Natural killer cell treated with Interleukin-12 subunit alpha and Interleukin-12 subunit beta and Interleukin-15 and Interleukin-18, amount 100 ng/mL, for 72 hours (primary cell): ENCODE data around the gene USP46. TPM values are rescaled to one million over a fixed set of nuclear protein-coding genes. Genes with fewer than 3 reads are reported as not detected.

ENCODE experiments used
- ATAC-seq, 2 donors: fragments of 150-1000 bp; cut with Tn5 transposase in 1 of 2; sonication (Bioruptor Pico), chemical (Tn5 transposase) in 1 of 2; 2 replicates each; pipeline ENCODE4 v1.10.0; 2021
- DNase-seq: peaks from one replicate; pipeline ENCODE4 v3.0.0; 2022; ENCODE audit warnings: low spot score
- H3K27ac Mint-ChIP-seq, 2 donors: 1 replicate in 1 of 2; 2 replicates in 1 of 2; pipeline ENCODE4 v1.8.0; 2022; ENCODE audit warnings: mixed read lengths in 2 of 2, mild to moderate bottlenecking in 1 of 2, moderate library complexity in 1 of 2
- H3K27me3 Mint-ChIP-seq, 2 donors: 1 replicate in 1 of 2; 2 replicates in 1 of 2; pipeline ENCODE4 v1.8.0; 2022; ENCODE audit warnings: mixed read lengths in 2 of 2
- H3K36me3 Mint-ChIP-seq: one replicate; pipeline ENCODE4 v1.8.0; 2022; ENCODE audit warnings: mixed read lengths
- H3K4me1 Mint-ChIP-seq, 2 donors: 1 replicate in 1 of 2; 2 replicates in 1 of 2; pipeline ENCODE4 v1.8.0; 2022; ENCODE audit warnings: low read depth in 2 of 2, mixed read lengths in 2 of 2, mild to moderate bottlenecking in 1 of 2
- H3K4me3 Mint-ChIP-seq: one replicate; pipeline ENCODE4 v1.8.0; 2022; ENCODE audit warnings: mixed read lengths
- H3K9me3 Mint-ChIP-seq: 2 replicates; pipeline ENCODE4 v1.8.0; 2022; ENCODE audit warnings: mixed read lengths
- total RNA-seq, 2 donors: library from RNA; stranded (reverse); gene quantifications; one replicate each; pipeline ENCODE4 v1.2.3, GENCODE V29; 2022

USP46 gene
- total RNA-seq, 2 donors from 2014 or later = 9.1 to 15.7 TPM

- no peaks in the 10 kb centered on the region for H3K9me3 Mint-ChIP-seq
- ATAC-seq = no peak
- H3K36me3 Mint-ChIP-seq = peaks cover 12% of the 10 kb centered on the region
Measured at GRCh38 chr4:52625216-52625615, 33.9 kb downstream of the USP46 start.

GRCh38 chr4:52622564-52622963, 36.5 kb downstream of the USP46 start:
- H3K27ac Mint-ChIP-seq = no peak overlapping the region
- no peaks in the 10 kb centered on the region for H3K9me3 Mint-ChIP-seq
- peaks cover 12% of the 10 kb centered on the region for H3K36me3 Mint-ChIP-seq
- DNase-seq (no peak), ATAC-seq (no peak)
- H3K4me3 Mint-ChIP-seq = no peak overlapping the region
- H3K4me1 Mint-ChIP-seq = peaks cover 10% of the 10 kb centered on the region in 2 donors
- H3K27me3 Mint-ChIP-seq = no peaks in the 10 kb centered on the region

More at GRCh38 chr4:52625216-52625615, 33.9 kb downstream of the USP46 start:
- no peak overlapping the region for H3K27ac Mint-ChIP-seq
- H3K4me3 Mint-ChIP-seq = no peak overlapping the region
- no peak for DNase-seq
- peaks cover 0 to 3% of the 10 kb centered on the region in 2 donors for H3K4me1 Mint-ChIP-seq
- H3K27me3 Mint-ChIP-seq = no peaks in the 10 kb centered on the region

GRCh38 chr4:52621567-52621966, 37.5 kb downstream of the USP46 start:
- H3K27ac Mint-ChIP-seq = no peak overlapping the region
- no peaks in the 10 kb centered on the region for H3K9me3 Mint-ChIP-seq
- no peak overlapping the region for H3K4me3 Mint-ChIP-seq
- DNase-seq = no peak
- peaks cover 12% of the 10 kb centered on the region for H3K36me3 Mint-ChIP-seq
- ATAC-seq = no peak
- H3K27me3 Mint-ChIP-seq = no peaks in the 10 kb centered on the region
- H3K4me1 Mint-ChIP-seq = peaks cover 14% of the 10 kb centered on the region in 2 donors

- no peaks in the 10 kb centered on the region for H3K27me3 Mint-ChIP-seq
- no peaks in the 10 kb centered on the region for H3K9me3 Mint-ChIP-seq
- H3K27ac Mint-ChIP-seq = no peak overlapping the region
- peaks cover 23 to 28% of the 10 kb centered on the region in 2 donors for H3K4me1 Mint-ChIP-seq
- ATAC-seq = no peak
- no peak overlapping the region for H3K4me3 Mint-ChIP-seq
- H3K36me3 Mint-ChIP-seq = peaks cover 5% of the 10 kb centered on the region
- no peak for DNase-seq
Measured at GRCh38 chr4:52619591-52619931, 39.5 kb downstream of the USP46 start.

- Mint-ChIP-seq H3K36me3 (peaks cover 8% of the 10 kb centered on the region), H3K27ac (no peak overlapping the region), H3K4me1 (peaks cover 23 to 32% of the 10 kb centered on the region in 2 donors), H3K9me3 (no peaks in the 10 kb centered on the region), H3K27me3 (no peaks in the 10 kb centered on the region), H3K4me3 (no peak overlapping the region)
- DNase-seq (no peak), ATAC-seq (no peak)
Measured at GRCh38 chr4:52618795-52619590, 40.1 kb downstream of the USP46 start.

GRCh38 chr4:52617336-52618020, 41.6 kb downstream of the USP46 start:
- Mint-ChIP-seq H3K4me3 (peak overlapping the region; percentile 54), H3K36me3 (peaks cover 7% of the 10 kb centered on the region)
- DNase-seq = no peak

GRCh38 chr4:52614241-52614640, 44.9 kb downstream of the USP46 start:
- no peaks in the 10 kb centered on the region for H3K27me3 Mint-ChIP-seq
- ATAC-seq (no peak), DNase-seq (no peak)
- H3K4me1 Mint-ChIP-seq = peaks cover 20 to 33% of the 10 kb centered on the region in 2 donors
- no peaks in the 10 kb centered on the region for H3K9me3 Mint-ChIP-seq
- peaks cover 14% of the 10 kb centered on the region for H3K36me3 Mint-ChIP-seq
- no peak overlapping the region for H3K4me3 Mint-ChIP-seq
- H3K27ac Mint-ChIP-seq = no peak overlapping the region

More at GRCh38 chr4:52617336-52618020, 41.6 kb downstream of the USP46 start:
- peak overlapping the region in 1 of 2 donors; percentile 66 for H3K27ac Mint-ChIP-seq
- no peak for ATAC-seq
- H3K9me3 Mint-ChIP-seq = no peaks in the 10 kb centered on the region
- H3K27me3 Mint-ChIP-seq = no peaks in the 10 kb centered on the region
- peaks cover 20 to 33% of the 10 kb centered on the region in 2 donors for H3K4me1 Mint-ChIP-seq

- ATAC-seq (peak in 1 of 2 donors; percentile 27), DNase-seq (no peak)
- peaks cover 10 to 22% of the 10 kb centered on the region in 2 donors for H3K4me1 Mint-ChIP-seq
- no peak overlapping the region for H3K4me3 Mint-ChIP-seq
- H3K9me3 Mint-ChIP-seq = no peaks in the 10 kb centered on the region
- no peaks in the 10 kb centered on the region for H3K27me3 Mint-ChIP-seq
- peaks cover 14% of the 10 kb centered on the region for H3K36me3 Mint-ChIP-seq
- no peak overlapping the region for H3K27ac Mint-ChIP-seq
Measured at GRCh38 chr4:52612341-52612740, 46.8 kb downstream of the USP46 start.

- no peak overlapping the region for H3K27ac Mint-ChIP-seq
- H3K27me3 Mint-ChIP-seq = no peaks in the 10 kb centered on the region
- peaks cover 6 to 15% of the 10 kb centered on the region in 2 donors for H3K4me1 Mint-ChIP-seq
- no peak for DNase-seq
- H3K9me3 Mint-ChIP-seq = no peaks in the 10 kb centered on the region
- peaks cover 14% of the 10 kb centered on the region for H3K36me3 Mint-ChIP-seq
- peak in 1 of 2 donors; percentile 46 for ATAC-seq
- H3K4me3 Mint-ChIP-seq = no peak overlapping the region
Measured at GRCh38 chr4:52611030-52611555, 48.0 kb downstream of the USP46 start.

- DNase-seq (no peak), ATAC-seq (no peak)
- Mint-ChIP-seq H3K36me3 (peaks cover 7% of the 10 kb centered on the region), H3K9me3 (no peaks in the 10 kb centered on the region), H3K27me3 (no peaks in the 10 kb centered on the region), H3K4me1 (no peaks in the 10 kb centered on the region), H3K4me3 (no peak overlapping the region), H3K27ac (peak overlapping the region in 1 of 2 donors; percentile 7)
Measured at GRCh38 chr4:52606726-52607125, 52.4 kb downstream of the USP46 start.

GRCh38 chr4:52606040-52606439, 53.1 kb downstream of the USP46 start:
- no peak overlapping the region for H3K27ac Mint-ChIP-seq
- no peak overlapping the region for H3K4me3 Mint-ChIP-seq
- no peaks in the 10 kb centered on the region for H3K9me3 Mint-ChIP-seq
- no peaks in the 10 kb centered on the region for H3K27me3 Mint-ChIP-seq
- DNase-seq (no peak), ATAC-seq (no peak)
- no peaks in the 10 kb centered on the region for H3K4me1 Mint-ChIP-seq
- H3K36me3 Mint-ChIP-seq = peaks cover 7% of the 10 kb centered on the region

GRCh38 chr4:52604215-52604614, 54.9 kb downstream of the USP46 start:
- Mint-ChIP-seq H3K4me1 (no peaks in the 10 kb centered on the region), H3K4me3 (no peak overlapping the region), H3K27me3 (no peaks in the 10 kb centered on the region), H3K9me3 (no peaks in the 10 kb centered on the region), H3K27ac (no peak overlapping the region), H3K36me3 (no peaks in the 10 kb centered on the region)
- DNase-seq = no peak
- no peak for ATAC-seq

- ATAC-seq = no peak
- no peak overlapping the region for H3K27ac Mint-ChIP-seq
- H3K4me1 Mint-ChIP-seq = no peaks in the 10 kb centered on the region
- peaks cover 6% of the 10 kb centered on the region for H3K36me3 Mint-ChIP-seq
- H3K9me3 Mint-ChIP-seq = no peaks in the 10 kb centered on the region
- DNase-seq = no peak
- H3K27me3 Mint-ChIP-seq = no peaks in the 10 kb centered on the region
- H3K4me3 Mint-ChIP-seq = no peak overlapping the region
Measured at GRCh38 chr4:52600275-52600674, 58.8 kb downstream of the USP46 start.

- no peak for DNase-seq
- no peaks in the 10 kb centered on the region for H3K27me3 Mint-ChIP-seq
- H3K4me3 Mint-ChIP-seq = no peak overlapping the region
- H3K27ac Mint-ChIP-seq = no peak overlapping the region
- H3K36me3 Mint-ChIP-seq = peaks cover 6% of the 10 kb centered on the region
- no peaks in the 10 kb centered on the region for H3K4me1 Mint-ChIP-seq
- H3K9me3 Mint-ChIP-seq = no peaks in the 10 kb centered on the region
- no peak for ATAC-seq
Measured at GRCh38 chr4:52595001-52595400, 64.1 kb downstream of the USP46 start.
